ENCODE results near the gene RALGPS1.

DNA sequence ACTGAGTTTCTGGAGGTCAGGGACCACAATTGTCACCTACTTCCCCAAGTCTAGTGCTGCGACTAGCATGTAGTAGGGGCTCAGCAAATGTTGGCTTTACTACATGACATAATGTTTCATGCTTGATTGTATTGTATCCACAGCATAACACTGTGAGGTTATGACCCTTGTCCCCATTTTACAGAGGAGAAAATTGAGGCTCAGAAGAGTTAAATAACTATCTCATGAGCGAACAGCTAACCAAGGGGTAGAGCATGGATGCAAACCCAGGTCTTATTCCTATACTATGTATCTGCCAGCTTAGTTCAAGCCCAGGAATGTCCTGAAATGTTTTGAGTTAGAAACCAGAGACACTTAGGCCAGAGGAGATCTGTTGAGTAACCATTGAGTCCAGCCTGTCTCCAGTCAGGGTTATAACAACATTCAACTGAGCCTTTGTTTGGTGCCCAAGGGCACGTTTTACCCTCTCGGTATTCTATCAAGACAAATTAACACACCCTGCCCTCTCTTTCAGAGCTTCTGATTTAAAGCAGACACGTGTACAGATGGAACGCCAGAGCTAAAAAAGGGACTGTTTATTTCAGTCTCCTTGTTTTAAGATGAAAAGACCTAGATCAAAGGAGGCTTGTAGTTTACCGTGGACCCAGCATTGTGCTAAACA, 191.4 kb downstream of the RALGPS1 start:
- TF ChIP-seq ESRRA (CRISPR knock-in tag; IDR thresholded peaks at IDR 0.05; ENCODE audit: borderline replicate concordance) = no peak
- TF ChIP-seq TEAD4 (CRISPR knock-in tag; IDR thresholded peaks at IDR 0.05) = no peak
- TF ChIP-seq FOXK1 (CRISPR knock-in tag; IDR thresholded peaks at IDR 0.05) = no peak
- TF ChIP-seq ZNF232 (CRISPR knock-in tag; IDR thresholded peaks at IDR 0.05) = no peak
- TF ChIP-seq, protein P1, sequence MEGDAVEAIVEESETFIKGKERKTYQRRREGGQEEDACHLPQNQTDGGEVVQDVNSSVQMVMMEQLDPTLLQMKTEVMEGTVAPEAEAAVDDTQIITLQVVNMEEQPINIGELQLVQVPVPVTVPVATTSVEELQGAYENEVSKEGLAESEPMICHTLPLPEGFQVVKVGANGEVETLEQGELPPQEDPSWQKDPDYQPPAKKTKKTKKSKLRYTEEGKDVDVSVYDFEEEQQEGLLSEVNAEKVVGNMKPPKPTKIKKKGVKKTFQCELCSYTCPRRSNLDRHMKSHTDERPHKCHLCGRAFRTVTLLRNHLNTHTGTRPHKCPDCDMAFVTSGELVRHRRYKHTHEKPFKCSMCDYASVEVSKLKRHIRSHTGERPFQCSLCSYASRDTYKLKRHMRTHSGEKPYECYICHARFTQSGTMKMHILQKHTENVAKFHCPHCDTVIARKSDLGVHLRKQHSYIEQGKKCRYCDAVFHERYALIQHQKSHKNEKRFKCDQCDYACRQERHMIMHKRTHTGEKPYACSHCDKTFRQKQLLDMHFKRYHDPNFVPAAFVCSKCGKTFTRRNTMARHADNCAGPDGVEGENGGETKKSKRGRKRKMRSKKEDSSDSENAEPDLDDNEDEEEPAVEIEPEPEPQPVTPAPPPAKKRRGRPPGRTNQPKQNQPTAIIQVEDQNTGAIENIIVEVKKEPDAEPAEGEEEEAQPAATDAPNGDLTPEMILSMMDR (IDR thresholded peaks at IDR 0.05) = no peak
- TF ChIP-seq, protein P2, sequence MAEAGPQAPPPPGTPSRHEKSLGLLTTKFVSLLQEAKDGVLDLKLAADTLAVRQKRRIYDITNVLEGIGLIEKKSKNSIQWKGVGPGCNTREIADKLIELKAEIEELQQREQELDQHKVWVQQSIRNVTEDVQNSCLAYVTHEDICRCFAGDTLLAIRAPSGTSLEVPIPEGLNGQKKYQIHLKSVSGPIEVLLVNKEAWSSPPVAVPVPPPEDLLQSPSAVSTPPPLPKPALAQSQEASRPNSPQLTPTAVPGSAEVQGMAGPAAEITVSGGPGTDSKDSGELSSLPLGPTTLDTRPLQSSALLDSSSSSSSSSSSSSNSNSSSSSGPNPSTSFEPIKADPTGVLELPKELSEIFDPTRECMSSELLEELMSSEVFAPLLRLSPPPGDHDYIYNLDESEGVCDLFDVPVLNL (CRISPR knock-in tag; IDR thresholded peaks at IDR 0.05; ENCODE audit: borderline replicate concordance, low read depth) = no peak
- TF ChIP-seq, protein P3, sequence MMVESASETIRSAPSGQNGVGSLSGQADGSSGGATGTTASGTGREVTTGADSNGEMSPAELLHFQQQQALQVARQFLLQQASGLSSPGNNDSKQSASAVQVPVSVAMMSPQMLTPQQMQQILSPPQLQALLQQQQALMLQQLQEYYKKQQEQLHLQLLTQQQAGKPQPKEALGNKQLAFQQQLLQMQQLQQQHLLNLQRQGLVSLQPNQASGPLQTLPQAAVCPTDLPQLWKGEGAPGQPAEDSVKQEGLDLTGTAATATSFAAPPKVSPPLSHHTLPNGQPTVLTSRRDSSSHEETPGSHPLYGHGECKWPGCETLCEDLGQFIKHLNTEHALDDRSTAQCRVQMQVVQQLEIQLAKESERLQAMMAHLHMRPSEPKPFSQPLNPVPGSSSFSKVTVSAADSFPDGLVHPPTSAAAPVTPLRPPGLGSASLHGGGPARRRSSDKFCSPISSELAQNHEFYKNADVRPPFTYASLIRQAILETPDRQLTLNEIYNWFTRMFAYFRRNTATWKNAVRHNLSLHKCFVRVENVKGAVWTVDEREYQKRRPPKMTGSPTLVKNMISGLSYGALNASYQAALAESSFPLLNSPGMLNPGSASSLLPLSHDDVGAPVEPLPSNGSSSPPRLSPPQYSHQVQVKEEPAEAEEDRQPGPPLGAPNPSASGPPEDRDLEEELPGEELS (CRISPR knock-in tag; IDR thresholded peaks at IDR 0.05) = no peak
- TF ChIP-seq, protein P4, sequence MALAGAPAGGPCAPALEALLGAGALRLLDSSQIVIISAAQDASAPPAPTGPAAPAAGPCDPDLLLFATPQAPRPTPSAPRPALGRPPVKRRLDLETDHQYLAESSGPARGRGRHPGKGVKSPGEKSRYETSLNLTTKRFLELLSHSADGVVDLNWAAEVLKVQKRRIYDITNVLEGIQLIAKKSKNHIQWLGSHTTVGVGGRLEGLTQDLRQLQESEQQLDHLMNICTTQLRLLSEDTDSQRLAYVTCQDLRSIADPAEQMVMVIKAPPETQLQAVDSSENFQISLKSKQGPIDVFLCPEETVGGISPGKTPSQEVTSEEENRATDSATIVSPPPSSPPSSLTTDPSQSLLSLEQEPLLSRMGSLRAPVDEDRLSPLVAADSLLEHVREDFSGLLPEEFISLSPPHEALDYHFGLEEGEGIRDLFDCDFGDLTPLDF (CRISPR knock-in tag; IDR thresholded peaks at IDR 0.05) = no peak
- TF ChIP-seq, protein P5, sequence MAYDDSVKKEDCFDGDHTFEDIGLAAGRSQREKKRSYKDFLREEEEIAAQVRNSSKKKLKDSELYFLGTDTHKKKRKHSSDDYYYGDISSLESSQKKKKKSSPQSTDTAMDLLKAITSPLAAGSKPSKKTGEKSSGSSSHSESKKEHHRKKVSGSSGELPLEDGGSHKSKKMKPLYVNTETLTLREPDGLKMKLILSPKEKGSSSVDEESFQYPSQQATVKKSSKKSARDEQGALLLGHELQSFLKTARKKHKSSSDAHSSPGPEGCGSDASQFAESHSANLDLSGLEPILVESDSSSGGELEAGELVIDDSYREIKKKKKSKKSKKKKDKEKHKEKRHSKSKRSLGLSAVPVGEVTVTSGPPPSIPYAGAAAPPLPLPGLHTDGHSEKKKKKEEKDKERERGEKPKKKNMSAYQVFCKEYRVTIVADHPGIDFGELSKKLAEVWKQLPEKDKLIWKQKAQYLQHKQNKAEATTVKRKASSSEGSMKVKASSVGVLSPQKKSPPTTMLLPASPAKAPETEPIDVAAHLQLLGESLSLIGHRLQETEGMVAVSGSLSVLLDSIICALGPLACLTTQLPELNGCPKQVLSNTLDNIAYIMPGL (CRISPR knock-in tag; IDR thresholded peaks at IDR 0.05) = no peak
- no peak for TF ChIP-seq FOXJ3 (CRISPR knock-in tag; IDR thresholded peaks at IDR 0.05; ENCODE audit: borderline replicate concordance)
- no peak for TF ChIP-seq HMGA2 (CRISPR knock-in tag; IDR thresholded peaks at IDR 0.05)
- TF ChIP-seq, protein P6, sequence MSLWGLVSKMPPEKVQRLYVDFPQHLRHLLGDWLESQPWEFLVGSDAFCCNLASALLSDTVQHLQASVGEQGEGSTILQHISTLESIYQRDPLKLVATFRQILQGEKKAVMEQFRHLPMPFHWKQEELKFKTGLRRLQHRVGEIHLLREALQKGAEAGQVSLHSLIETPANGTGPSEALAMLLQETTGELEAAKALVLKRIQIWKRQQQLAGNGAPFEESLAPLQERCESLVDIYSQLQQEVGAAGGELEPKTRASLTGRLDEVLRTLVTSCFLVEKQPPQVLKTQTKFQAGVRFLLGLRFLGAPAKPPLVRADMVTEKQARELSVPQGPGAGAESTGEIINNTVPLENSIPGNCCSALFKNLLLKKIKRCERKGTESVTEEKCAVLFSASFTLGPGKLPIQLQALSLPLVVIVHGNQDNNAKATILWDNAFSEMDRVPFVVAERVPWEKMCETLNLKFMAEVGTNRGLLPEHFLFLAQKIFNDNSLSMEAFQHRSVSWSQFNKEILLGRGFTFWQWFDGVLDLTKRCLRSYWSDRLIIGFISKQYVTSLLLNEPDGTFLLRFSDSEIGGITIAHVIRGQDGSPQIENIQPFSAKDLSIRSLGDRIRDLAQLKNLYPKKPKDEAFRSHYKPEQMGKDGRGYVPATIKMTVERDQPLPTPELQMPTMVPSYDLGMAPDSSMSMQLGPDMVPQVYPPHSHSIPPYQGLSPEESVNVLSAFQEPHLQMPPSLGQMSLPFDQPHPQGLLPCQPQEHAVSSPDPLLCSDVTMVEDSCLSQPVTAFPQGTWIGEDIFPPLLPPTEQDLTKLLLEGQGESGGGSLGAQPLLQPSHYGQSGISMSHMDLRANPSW (CRISPR knock-in tag; conservative IDR thresholded peaks at IDR 0.05; ENCODE audit: low read depth) = no peak
